K562 (cell line): ENCODE measurements around the gene DUSP23. TPM values are rescaled to one million over a fixed set of nuclear protein-coding genes. Genes with fewer than 3 reads are reported as not detected.

Source experiments
- FOXM1 ChIP-seq, 2 experiments: fragments of 450-650 bp in 1 of 2; sonication (generic) in 1 of 2; formaldehyde crosslinking in 1 of 2; IDR thresholded peaks; 2 replicates each; pipeline versions ENCODE4 v1.6.1 to v1.9.0; 2017 to 2022; ENCODE audit warnings: low read depth in 2 of 2, mild to moderate bottlenecking in 2 of 2, missing genetic modification reagents in 1 of 2, moderate library complexity in 1 of 2
- KDM1A ChIP-seq, 2 experiments: fragments of 450-650 bp; IDR thresholded peaks; 2 replicates each; pipeline ENCODE4 v1.6.1; 2016; ENCODE audit warnings: mild to moderate bottlenecking in 2 of 2
- NELFE ChIP-seq: IDR thresholded peaks from 2 replicates; pipeline ENCODE4 v1.6.1; 2011; ENCODE audit warnings: mild to moderate bottlenecking; ENCODE audit not compliant: insufficient read depth, insufficient read length
- RBM34 ChIP-seq: fragments of 200-400 bp; formaldehyde crosslinking; IDR thresholded peaks from 2 replicates; pipeline ENCODE4 v1.6.1; 2018; ENCODE audit warnings: low read length, borderline replicate concordance; ENCODE audit not compliant: insufficient read depth
- RBM39 ChIP-seq: fragments of 200-400 bp; formaldehyde crosslinking; optimal IDR thresholded peaks from 2 replicates; pipeline ENCODE3; 2018; ENCODE audit warnings: low read depth, low read length
- SRF ChIP-seq, 2 experiments: fragments of 250-450, 450-650 bp in 1 of 2; sonication (Bioruptor Pico) in 1 of 2; sonication (generic) in 1 of 2; formaldehyde crosslinking; IDR thresholded peaks; 2 replicates each; pipeline versions ENCODE4 v1.5.0 to v1.5.1; 2020 to 2022; ENCODE audit warnings: mild to moderate bottlenecking in 1 of 2, missing genetic modification reagents in 1 of 2
- TAF15 ChIP-seq: fragments of 200-400 bp; formaldehyde crosslinking; IDR thresholded peaks from 2 replicates; pipeline ENCODE4 v1.6.1; 2017; ENCODE audit warnings: mild to moderate bottlenecking, low read depth, low read length, moderate library complexity
- TRIM24 ChIP-seq, 2 experiments: fragments of 450-650 bp; IDR thresholded peaks; 2 replicates each; pipeline ENCODE4 v1.6.1; 2016
- ZNF24 ChIP-seq: fragments of 450-650 bp; IDR thresholded peaks from 2 replicates; pipeline ENCODE4 v1.6.1; 2016
- polyA plus RNA-seq, 8 experiments: library from polyadenylated mRNA; depleted of rRNA in 4 of 8; stranded (reverse) in 5 of 8; unstranded in 3 of 8; fragments of >200 nt; fragmentation: Nextera tagmentation in 2 of 8; fragmentation: Illumina TruSeq in 1 of 8; extraction: Ambion mirVana in 2 of 8; extraction: Trizol in 1 of 8; gene quantifications; 2 replicates each; pipeline versions ENCODE4 v1.2.1 to v1.2.3, GENCODE V29; 2011 to 2014; ENCODE audit warnings: inconsistent platforms in 1 of 8, missing spikeins in 1 of 8
- total RNA-seq, 7 experiments: library from RNA; depleted of rRNA in 6 of 7; stranded (reverse); fragments of >200 nt in 6 of 7; fragmentation: Illumina TruSeq in 2 of 7; extraction: Trizol in 2 of 7; gene quantifications; 2 replicates each; pipeline versions ENCODE4 v1.2.1 to v1.2.3, GENCODE V29; 2011 to 2021; ENCODE audit warnings: low replicate concordance in 1 of 7
- TF ChIP-seq, protein P1 (sequence below), 2 experiments: fragments of 450-650 bp; conservative IDR thresholded peaks; 2 replicates each; pipeline ENCODE4 v1.6.1; 2017; ENCODE audit warnings: mild to moderate bottlenecking in 2 of 2, moderate library complexity in 2 of 2
- TF ChIP-seq, protein P2 (sequence below): fragments of 250-450 bp; sonication (Bioruptor Pico); IDR thresholded peaks from 2 replicates; pipeline ENCODE4 v1.8.0; 2022; ENCODE audit warnings: inconsistent platforms
- TF ChIP-seq, protein P3 (sequence below): fragments of 250-450 bp; sonication (Bioruptor Pico); IDR thresholded peaks from 2 replicates; pipeline ENCODE4 v1.4.0; 2020; ENCODE audit warnings: mild to moderate bottlenecking, moderate library complexity
- TF ChIP-seq, protein P4 (sequence below): sonication (generic); formaldehyde crosslinking; IDR thresholded peaks from 2 replicates; pipeline ENCODE4 v1.8.0; 2022; ENCODE audit warnings: mild to moderate bottlenecking, missing genetic modification reagents
- TF ChIP-seq, protein P5 (sequence below): sonication (generic); formaldehyde crosslinking; IDR thresholded peaks from 2 replicates; pipeline ENCODE4 v1.8.0; 2023; ENCODE audit warnings: mild to moderate bottlenecking, missing genetic modification reagents

Gene DUSP23
- total and polyA plus RNA-seq, 9 of the 15 experiments (the other 6 are each of a cell fraction or from before 2014, with no cell fraction given) = 1.0 to 34.8 (median 13.7) TPM

DNA sequence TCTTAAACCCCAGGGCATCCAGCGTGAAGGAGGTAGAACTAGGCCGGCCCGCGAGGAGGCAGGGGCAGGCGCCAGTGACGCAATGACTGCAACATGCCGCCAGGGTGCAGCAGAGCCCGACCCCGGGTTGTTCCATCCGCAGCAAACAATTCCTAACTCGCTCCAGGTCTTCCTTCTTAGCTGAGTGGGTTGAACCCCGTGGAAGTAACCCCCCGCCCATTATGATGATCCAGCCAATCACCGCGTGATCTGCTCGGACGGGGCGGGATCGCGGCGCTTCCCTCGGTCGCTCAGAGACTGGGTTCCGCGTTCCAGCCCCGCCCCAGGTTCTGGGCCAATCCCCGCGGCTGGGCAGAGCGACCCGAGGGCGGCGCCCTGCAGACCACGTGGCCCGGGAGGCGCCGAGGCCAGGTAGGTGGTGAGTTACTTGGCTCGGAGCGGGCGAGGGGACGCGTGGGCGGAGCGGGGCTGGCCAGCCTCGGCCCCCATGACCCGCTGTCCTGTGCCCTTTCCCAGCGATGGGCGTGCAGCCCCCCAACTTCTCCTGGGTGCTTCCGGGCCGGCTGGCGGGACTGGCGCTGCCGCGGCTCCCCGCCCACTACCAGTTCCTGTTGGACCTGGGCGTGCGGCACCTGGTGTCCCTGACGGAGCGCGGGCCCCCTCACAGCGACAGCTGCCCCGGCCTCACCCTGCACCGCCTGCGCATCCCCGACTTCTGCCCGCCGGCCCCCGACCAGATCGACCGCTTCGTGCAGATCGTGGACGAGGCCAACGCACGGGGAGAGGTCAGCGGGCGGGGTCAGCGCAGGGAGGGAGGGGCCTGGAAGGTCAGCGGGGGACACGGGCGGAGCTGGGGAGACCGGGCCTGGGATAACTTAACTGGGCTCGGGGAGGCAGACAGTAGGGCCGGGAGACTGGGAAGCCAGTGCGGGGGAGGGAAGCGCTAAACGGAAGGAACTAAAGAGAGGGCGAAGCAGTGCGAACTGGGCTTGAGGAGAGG lies at the start of gene DUSP23 (continued):
- TF ChIP-seq, protein P1, sequence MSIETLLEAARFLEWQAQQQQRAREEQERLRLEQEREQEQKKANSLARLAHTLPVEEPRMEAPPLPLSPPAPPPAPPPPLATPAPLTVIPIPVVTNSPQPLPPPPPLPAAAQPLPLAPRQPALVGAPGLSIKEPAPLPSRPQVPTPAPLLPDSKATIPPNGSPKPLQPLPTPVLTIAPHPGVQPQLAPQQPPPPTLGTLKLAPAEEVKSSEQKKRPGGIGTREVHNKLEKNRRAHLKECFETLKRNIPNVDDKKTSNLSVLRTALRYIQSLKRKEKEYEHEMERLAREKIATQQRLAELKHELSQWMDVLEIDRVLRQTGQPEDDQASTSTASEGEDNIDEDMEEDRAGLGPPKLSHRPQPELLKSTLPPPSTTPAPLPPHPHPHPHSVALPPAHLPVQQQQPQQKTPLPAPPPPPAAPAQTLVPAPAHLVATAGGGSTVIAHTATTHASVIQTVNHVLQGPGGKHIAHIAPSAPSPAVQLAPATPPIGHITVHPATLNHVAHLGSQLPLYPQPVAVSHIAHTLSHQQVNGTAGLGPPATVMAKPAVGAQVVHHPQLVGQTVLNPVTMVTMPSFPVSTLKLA (conservative IDR thresholded peaks at IDR 0.05) = peak; percentile 98 to 99
- TF ChIP-seq, protein P2, sequence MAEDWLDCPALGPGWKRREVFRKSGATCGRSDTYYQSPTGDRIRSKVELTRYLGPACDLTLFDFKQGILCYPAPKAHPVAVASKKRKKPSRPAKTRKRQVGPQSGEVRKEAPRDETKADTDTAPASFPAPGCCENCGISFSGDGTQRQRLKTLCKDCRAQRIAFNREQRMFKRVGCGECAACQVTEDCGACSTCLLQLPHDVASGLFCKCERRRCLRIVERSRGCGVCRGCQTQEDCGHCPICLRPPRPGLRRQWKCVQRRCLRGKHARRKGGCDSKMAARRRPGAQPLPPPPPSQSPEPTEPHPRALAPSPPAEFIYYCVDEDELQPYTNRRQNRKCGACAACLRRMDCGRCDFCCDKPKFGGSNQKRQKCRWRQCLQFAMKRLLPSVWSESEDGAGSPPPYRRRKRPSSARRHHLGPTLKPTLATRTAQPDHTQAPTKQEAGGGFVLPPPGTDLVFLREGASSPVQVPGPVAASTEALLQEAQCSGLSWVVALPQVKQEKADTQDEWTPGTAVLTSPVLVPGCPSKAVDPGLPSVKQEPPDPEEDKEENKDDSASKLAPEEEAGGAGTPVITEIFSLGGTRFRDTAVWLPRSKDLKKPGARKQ (CRISPR knock-in tag) = no peak
- TF ChIP-seq RBM34 (no peak), TAF15 (no peak), ZNF24 (peak; percentile 17; the same call in 1 of the 2 replicates), RBM39 (no peak), SRF (CRISPR knock-in tag; IDR thresholded peaks at IDR 0.05) (no peak), NELFE (no peak), KDM1A (IDR thresholded peaks at IDR 0.05) (no peak), FOXM1 (IDR thresholded peaks at IDR 0.05; ENCODE audit: low read depth) (no peak), FOXM1 (CRISPR knock-in tag; IDR thresholded peaks at IDR 0.05; ENCODE audit: low read depth) (no peak; the same call in 1 of the 2 replicates), TRIM24 (IDR thresholded peaks at IDR 0.05) (no peak)
- TF ChIP-seq, protein P3, sequence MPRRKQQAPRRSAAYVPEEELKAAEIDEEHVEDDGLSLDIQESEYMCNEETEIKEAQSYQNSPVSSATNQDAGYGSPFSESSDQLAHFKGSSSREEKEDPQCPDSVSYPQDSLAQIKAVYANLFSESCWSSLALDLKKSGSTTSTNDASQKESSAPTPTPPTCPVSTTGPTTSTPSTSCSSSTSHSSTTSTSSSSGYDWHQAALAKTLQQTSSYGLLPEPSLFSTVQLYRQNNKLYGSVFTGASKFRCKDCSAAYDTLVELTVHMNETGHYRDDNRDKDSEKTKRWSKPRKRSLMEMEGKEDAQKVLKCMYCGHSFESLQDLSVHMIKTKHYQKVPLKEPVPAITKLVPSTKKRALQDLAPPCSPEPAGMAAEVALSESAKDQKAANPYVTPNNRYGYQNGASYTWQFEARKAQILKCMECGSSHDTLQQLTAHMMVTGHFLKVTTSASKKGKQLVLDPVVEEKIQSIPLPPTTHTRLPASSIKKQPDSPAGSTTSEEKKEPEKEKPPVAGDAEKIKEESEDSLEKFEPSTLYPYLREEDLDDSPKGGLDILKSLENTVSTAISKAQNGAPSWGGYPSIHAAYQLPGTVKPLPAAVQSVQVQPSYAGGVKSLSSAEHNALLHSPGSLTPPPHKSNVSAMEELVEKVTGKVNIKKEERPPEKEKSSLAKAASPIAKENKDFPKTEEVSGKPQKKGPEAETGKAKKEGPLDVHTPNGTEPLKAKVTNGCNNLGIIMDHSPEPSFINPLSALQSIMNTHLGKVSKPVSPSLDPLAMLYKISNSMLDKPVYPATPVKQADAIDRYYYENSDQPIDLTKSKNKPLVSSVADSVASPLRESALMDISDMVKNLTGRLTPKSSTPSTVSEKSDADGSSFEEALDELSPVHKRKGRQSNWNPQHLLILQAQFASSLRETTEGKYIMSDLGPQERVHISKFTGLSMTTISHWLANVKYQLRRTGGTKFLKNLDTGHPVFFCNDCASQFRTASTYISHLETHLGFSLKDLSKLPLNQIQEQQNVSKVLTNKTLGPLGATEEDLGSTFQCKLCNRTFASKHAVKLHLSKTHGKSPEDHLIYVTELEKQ (CRISPR knock-in tag) = no peak
- TF ChIP-seq, protein P4, sequence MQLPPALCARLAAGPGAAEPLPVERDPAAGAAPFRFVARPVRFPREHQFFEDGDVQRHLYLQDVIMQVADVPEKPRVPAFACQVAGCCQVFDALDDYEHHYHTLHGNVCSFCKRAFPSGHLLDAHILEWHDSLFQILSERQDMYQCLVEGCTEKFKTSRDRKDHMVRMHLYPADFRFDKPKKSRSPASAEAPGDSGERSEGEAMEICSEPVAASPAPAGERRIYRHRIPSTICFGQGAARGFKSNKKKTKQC (CRISPR knock-in tag) = peak; percentile 84
- TF ChIP-seq, protein P5, sequence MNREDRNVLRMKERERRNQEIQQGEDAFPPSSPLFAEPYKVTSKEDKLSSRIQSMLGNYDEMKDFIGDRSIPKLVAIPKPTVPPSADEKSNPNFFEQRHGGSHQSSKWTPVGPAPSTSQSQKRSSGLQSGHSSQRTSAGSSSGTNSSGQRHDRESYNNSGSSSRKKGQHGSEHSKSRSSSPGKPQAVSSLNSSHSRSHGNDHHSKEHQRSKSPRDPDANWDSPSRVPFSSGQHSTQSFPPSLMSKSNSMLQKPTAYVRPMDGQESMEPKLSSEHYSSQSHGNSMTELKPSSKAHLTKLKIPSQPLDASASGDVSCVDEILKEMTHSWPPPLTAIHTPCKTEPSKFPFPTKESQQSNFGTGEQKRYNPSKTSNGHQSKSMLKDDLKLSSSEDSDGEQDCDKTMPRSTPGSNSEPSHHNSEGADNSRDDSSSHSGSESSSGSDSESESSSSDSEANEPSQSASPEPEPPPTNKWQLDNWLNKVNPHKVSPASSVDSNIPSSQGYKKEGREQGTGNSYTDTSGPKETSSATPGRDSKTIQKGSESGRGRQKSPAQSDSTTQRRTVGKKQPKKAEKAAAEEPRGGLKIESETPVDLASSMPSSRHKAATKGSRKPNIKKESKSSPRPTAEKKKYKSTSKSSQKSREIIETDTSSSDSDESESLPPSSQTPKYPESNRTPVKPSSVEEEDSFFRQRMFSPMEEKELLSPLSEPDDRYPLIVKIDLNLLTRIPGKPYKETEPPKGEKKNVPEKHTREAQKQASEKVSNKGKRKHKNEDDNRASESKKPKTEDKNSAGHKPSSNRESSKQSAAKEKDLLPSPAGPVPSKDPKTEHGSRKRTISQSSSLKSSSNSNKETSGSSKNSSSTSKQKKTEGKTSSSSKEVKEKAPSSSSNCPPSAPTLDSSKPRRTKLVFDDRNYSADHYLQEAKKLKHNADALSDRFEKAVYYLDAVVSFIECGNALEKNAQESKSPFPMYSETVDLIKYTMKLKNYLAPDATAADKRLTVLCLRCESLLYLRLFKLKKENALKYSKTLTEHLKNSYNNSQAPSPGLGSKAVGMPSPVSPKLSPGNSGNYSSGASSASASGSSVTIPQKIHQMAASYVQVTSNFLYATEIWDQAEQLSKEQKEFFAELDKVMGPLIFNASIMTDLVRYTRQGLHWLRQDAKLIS (CRISPR knock-in tag) = no peak; the same call in 1 of the 2 replicates
